ENCODE measurements around the gene VENTX. TPM values are rescaled to one million over a fixed set of nuclear protein-coding genes. Genes with fewer than 3 reads are reported as not detected.

VENTX gene
- total RNA-seq, 4 donors from 2014 or later = 0.13 to 0.95 (median 0.82) TPM; not detected in 1

DNA sequence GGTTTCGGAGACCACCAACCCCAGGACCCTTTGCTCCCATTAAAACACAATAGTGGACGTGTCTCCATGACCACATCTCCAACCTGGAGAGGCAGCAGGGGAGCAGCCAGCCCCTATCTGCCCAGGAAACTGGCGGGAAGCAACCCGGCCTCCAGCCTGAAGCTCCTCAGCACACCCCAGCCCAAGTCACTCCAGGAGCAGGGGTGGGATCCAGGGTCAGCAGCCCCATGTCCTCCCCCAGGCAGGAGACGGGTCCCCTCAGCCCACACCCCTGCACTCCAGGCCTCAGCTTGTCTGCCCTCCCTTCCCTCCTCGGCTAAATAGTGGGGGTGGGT is 38.4 kb downstream of the VENTX start:
- Histone ChIP-seq H3K9me3 (no peaks in the 10 kb centered on the region), H3K4me3 (peak overlapping the region; percentile 15 to 60 (median 34)), H3K4me1 (peaks cover 19 to 61% (median 20%) of the 10 kb centered on the region in 3 donors), H3K27ac (peak overlapping the region in 3 of 4 donors; percentile 16 to 50 (median 43)), H3K27me3 (peaks cover 0 to 39% (median 6%) of the 10 kb centered on the region in 4 donors), H3K36me3 (peaks cover 0 to 27% (median 9%) of the 10 kb centered on the region in 3 donors)
- TF ChIP-seq, protein P1, sequence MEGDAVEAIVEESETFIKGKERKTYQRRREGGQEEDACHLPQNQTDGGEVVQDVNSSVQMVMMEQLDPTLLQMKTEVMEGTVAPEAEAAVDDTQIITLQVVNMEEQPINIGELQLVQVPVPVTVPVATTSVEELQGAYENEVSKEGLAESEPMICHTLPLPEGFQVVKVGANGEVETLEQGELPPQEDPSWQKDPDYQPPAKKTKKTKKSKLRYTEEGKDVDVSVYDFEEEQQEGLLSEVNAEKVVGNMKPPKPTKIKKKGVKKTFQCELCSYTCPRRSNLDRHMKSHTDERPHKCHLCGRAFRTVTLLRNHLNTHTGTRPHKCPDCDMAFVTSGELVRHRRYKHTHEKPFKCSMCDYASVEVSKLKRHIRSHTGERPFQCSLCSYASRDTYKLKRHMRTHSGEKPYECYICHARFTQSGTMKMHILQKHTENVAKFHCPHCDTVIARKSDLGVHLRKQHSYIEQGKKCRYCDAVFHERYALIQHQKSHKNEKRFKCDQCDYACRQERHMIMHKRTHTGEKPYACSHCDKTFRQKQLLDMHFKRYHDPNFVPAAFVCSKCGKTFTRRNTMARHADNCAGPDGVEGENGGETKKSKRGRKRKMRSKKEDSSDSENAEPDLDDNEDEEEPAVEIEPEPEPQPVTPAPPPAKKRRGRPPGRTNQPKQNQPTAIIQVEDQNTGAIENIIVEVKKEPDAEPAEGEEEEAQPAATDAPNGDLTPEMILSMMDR (IDR thresholded peaks at IDR 0.05) = no peak
- TF ChIP-seq POLR2A (IDR thresholded peaks at IDR 0.05) = no peak
- no peak for DNase-seq
- intact Hi-C loops (cut with DNase I) = no loop called here
- 0 to 29% methylated on average over 1 to 3 of the region's 6 CpGs for WGBS, 2 donors

GRCh38 chr10:133276435-133277201 is 39.0 kb downstream of the VENTX start, which contains the start of gene ADAM8:
TSS of gene ADAM8 (minus strand) at chr10:133276868. CDS start at chr10:133276817, 51 bp downstream.
- no CpG with 5 or more reads among the region's 63 CpGs for WGBS, 2 donors
- Histone ChIP-seq H3K27ac (peak within 1 kb of the TSS in 3 of 4 donors; percentile 16 to 71 (median 43)), H3K4me1 (peaks cover 19 to 61% (median 20%) of the 10 kb centered on the region in 3 donors), H3K4me3 (peak within 1 kb of the TSS; percentile 15 to 60 (median 34)), H3K9me3 (no peaks in the 10 kb centered on the region), H3K27me3 (peaks cover 0 to 39% (median 6%) of the 10 kb centered on the region in 4 donors), H3K36me3 (peaks cover 2 to 33% (median 14%) of the 10 kb centered on the region in 3 donors)
- TF ChIP-seq, protein P1 (IDR thresholded peaks at IDR 0.05) = no peak
- peak in 1 of 4 donors; percentile 44 for TF ChIP-seq POLR2A (IDR thresholded peaks at IDR 0.05)
- intact Hi-C loops (cut with DNase I) = no loop called here
- no peak for DNase-seq

DNA sequence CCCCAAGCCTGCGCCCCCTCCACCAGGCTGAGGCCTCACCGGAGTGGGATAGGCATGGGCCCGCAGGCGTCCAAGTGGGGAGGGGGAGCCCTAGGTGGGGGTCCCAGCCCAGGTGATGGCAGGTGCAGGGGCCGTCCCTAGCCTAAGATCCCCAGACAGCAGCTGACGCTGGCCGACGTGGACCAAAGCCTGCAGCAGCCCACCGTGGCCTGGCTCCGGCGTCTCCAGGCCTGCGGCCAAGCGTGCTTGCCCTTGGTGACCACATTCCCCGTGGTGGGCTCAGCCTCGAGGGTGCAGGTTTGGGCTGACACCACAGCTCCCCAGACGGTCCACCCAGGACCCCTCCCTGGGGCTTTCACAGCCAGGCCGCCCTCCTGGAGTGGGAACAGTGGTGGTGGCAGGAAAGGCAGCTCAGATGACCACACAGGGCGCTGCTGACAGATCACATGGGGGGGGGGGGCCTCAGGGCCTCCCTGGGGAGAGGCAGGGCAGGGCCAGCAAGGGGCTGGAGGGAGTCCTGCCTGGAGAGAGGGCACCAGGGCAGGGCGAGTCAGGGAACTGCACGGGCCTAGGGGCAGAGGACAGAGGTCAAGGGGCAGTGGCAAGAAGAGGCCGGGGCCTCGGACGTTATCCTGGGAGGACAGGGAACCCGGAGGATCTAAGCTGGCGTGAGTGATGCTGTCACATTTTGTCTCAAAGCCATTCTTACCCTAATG is 39.8 kb downstream of the VENTX start:
- H3K9me3 ChIP-seq = no peaks in the 10 kb centered on the region
- peaks cover 19 to 61% (median 20%) of the 10 kb centered on the region in 3 donors for H3K4me1 ChIP-seq
- peak overlapping the region in 1 of 4 donors; percentile 71 for H3K27ac ChIP-seq
- H3K27me3 ChIP-seq = peaks cover 0 to 39% (median 6%) of the 10 kb centered on the region in 4 donors
- intact Hi-C loops (cut with DNase I) = no loop called here
- no peak for DNase-seq
- no peak overlapping the region for H3K4me3 ChIP-seq
- TF ChIP-seq, protein P1 (IDR thresholded peaks at IDR 0.05) = no peak
- TF ChIP-seq POLR2A (IDR thresholded peaks at IDR 0.05) = no peak
- 75 to 81% methylated on average over 7 of the region's 25 CpGs for WGBS, 2 donors
- peaks cover 4 to 41% (median 21%) of the 10 kb centered on the region in 3 donors for H3K36me3 ChIP-seq

- intact Hi-C loops (cut with DNase I) = no loop called here
These were observed 40.4 kb downstream of the VENTX start for GRCh38 chr10:133277993-133278576.

More at GRCh38 chr10:133277993-133278576, 40.4 kb downstream of the VENTX start:
- no peak for TF ChIP-seq POLR2A (IDR thresholded peaks at IDR 0.05)
- TF ChIP-seq, protein P1 (IDR thresholded peaks at IDR 0.05) = no peak
- H3K27me3 ChIP-seq = peaks cover 0 to 39% (median 6%) of the 10 kb centered on the region in 4 donors
- H3K27ac ChIP-seq = peak overlapping the region in 3 of 4 donors; percentile 25 to 71 (median 69)
- H3K4me3 ChIP-seq = no peak overlapping the region
- H3K36me3 ChIP-seq = peaks cover 10 to 47% (median 28%) of the 10 kb centered on the region in 3 donors
- WGBS, 2 donors = 41 to 53% methylated on average over 4 to 10 of the region's 12 CpGs
- H3K9me3 ChIP-seq = no peaks in the 10 kb centered on the region
- no peak for DNase-seq
- peaks cover 19 to 61% (median 20%) of the 10 kb centered on the region in 3 donors for H3K4me1 ChIP-seq
